SK-N-SH (cell line): ENCODE measurements around the gene ARF1.

ENCODE experiments used
- CHD2 ChIP-seq: fragments of 150-350 bp; IDR thresholded peaks from 2 replicates; pipeline ENCODE4 v1.6.1; 2018; ENCODE audit warnings: low read length; ENCODE audit not compliant: partially characterized antibody
- CTCF ChIP-seq: fragments of 200-600 bp; sonication (generic); IDR thresholded peaks from 2 replicates; pipeline ENCODE4 v1.6.1; 2017; ENCODE audit warnings: antibody characterized with exemption, mild to moderate bottlenecking, moderate library complexity
- TAF1 ChIP-seq: IDR thresholded peaks from 2 replicates; pipeline ENCODE4 v1.6.1; 2012; ENCODE audit warnings: low read depth, mild to moderate bottlenecking, low read length, moderate library complexity, borderline replicate concordance

GRCh38 chr1:228070851-228071250, 11.7 kb upstream of the ARF1 start:
- TF ChIP-seq CTCF (no peak), CHD2 (no peak), TAF1 (no peak)
